Mucosa of stomach (tissue), 1 donor: ENCODE data around the gene UBE2G2.

Source experiments
- H3K27me3 ChIP-seq: one replicate; pipeline ENCODE4 v1.7.0; 2013; ENCODE audit warnings: mild to moderate bottlenecking, low read length; ENCODE audit not compliant: control insufficient read depth, insufficient read depth
- H3K36me3 ChIP-seq: one replicate; pipeline ENCODE4 v1.7.0; 2013; ENCODE audit warnings: low read length; ENCODE audit not compliant: control insufficient read depth, insufficient read depth
- H3K4me1 ChIP-seq: one replicate; pipeline ENCODE4 v1.7.0; 2013; ENCODE audit warnings: mild to moderate bottlenecking, low read length; ENCODE audit not compliant: control insufficient read depth, insufficient read depth
- H3K4me3 ChIP-seq: one replicate; pipeline ENCODE4 v1.7.0; 2013; ENCODE audit warnings: low read length
- H3K9ac ChIP-seq: one replicate; pipeline ENCODE4 v1.7.0; 2013; ENCODE audit warnings: mild to moderate bottlenecking, low read length, moderate library complexity
- H3K9me3 ChIP-seq: one replicate; pipeline ENCODE4 v1.7.0; 2013; ENCODE audit warnings: mild to moderate bottlenecking, low read length, moderate library complexity; ENCODE audit not compliant: control insufficient read depth
- donor health status: Pancreatic carcinoma.

UBE2G2 gene

GRCh38 chr21:44805226-44805625, 3.6 kb upstream of the UBE2G2 start:
- Histone ChIP-seq H3K4me3 (no peak overlapping the region), H3K27me3 (no peaks in the 10 kb centered on the region), H3K9ac (no peak overlapping the region), H3K4me1 (peaks cover 7% of the 10 kb centered on the region), H3K36me3 (no peaks in the 10 kb centered on the region), H3K9me3 (no peaks in the 10 kb centered on the region)

- H3K9ac ChIP-seq, result no peak overlapping the region
Observed at GRCh38 chr21:44804762-44805161, 3.1 kb upstream of the UBE2G2 start.

GRCh38 chr21:44803651-44804050, 2.0 kb upstream of the UBE2G2 start:
- Histone ChIP-seq H3K9me3 (no peaks in the 10 kb centered on the region), H3K9ac (no peak overlapping the region), H3K36me3 (no peaks in the 10 kb centered on the region), H3K4me3 (no peak overlapping the region), H3K27me3 (no peaks in the 10 kb centered on the region), H3K4me1 (peaks cover 12% of the 10 kb centered on the region)

More at GRCh38 chr21:44804762-44805161, 3.1 kb upstream of the UBE2G2 start:
- no peaks in the 10 kb centered on the region for H3K36me3 ChIP-seq
- no peak overlapping the region for H3K4me3 ChIP-seq
- H3K4me1 ChIP-seq, result peaks cover 11% of the 10 kb centered on the region
- H3K9me3 ChIP-seq, result no peaks in the 10 kb centered on the region
- H3K27me3 ChIP-seq, result no peaks in the 10 kb centered on the region

- Histone ChIP-seq H3K4me3 (peak overlapping the region; percentile 20), H3K9ac (peak overlapping the region; percentile 76), H3K9me3 (no peaks in the 10 kb centered on the region), H3K27me3 (no peaks in the 10 kb centered on the region), H3K36me3 (no peaks in the 10 kb centered on the region), H3K4me1 (peaks cover 12% of the 10 kb centered on the region)
Observed at GRCh38 chr21:44802396-44803153, 955 bp upstream of the UBE2G2 start.

- H3K9me3 ChIP-seq, result no peaks in the 10 kb centered on the region
- no peaks in the 10 kb centered on the region for H3K36me3 ChIP-seq
- peaks cover 12% of the 10 kb centered on the region for H3K4me1 ChIP-seq
- H3K9ac ChIP-seq, result peak overlapping the region; percentile 76
- H3K27me3 ChIP-seq, result no peaks in the 10 kb centered on the region
- peak overlapping the region; percentile 20 for H3K4me3 ChIP-seq
Observed at GRCh38 chr21:44800971-44801467, 601 bp downstream of the UBE2G2 start.

- Histone ChIP-seq H3K4me1 (peaks cover 12% of the 10 kb centered on the region), H3K4me3 (no peak overlapping the region), H3K27me3 (no peaks in the 10 kb centered on the region), H3K36me3 (no peaks in the 10 kb centered on the region), H3K9ac (no peak overlapping the region), H3K9me3 (no peaks in the 10 kb centered on the region)
Observed at GRCh38 chr21:44800103-44800502, 1.5 kb downstream of the UBE2G2 start.

- Histone ChIP-seq H3K9ac (no peak overlapping the region), H3K27me3 (no peaks in the 10 kb centered on the region), H3K4me1 (peaks cover 12% of the 10 kb centered on the region), H3K9me3 (no peaks in the 10 kb centered on the region), H3K36me3 (no peaks in the 10 kb centered on the region), H3K4me3 (no peak overlapping the region)
Observed at GRCh38 chr21:44799646-44800045, 2.0 kb downstream of the UBE2G2 start.

GRCh38 chr21:44797775-44798174, 3.8 kb downstream of the UBE2G2 start:
- Histone ChIP-seq H3K4me1 (peaks cover 25% of the 10 kb centered on the region), H3K27me3 (no peaks in the 10 kb centered on the region), H3K9me3 (no peaks in the 10 kb centered on the region), H3K36me3 (no peaks in the 10 kb centered on the region), H3K4me3 (no peak overlapping the region), H3K9ac (no peak overlapping the region)

- H3K9me3 ChIP-seq, result no peaks in the 10 kb centered on the region
- no peaks in the 10 kb centered on the region for H3K27me3 ChIP-seq
- no peak overlapping the region for H3K4me3 ChIP-seq
- no peaks in the 10 kb centered on the region for H3K36me3 ChIP-seq
- peaks cover 19% of the 10 kb centered on the region for H3K4me1 ChIP-seq
- no peak overlapping the region for H3K9ac ChIP-seq
Observed at GRCh38 chr21:44795342-44795741, 6.3 kb downstream of the UBE2G2 start.

- Histone ChIP-seq H3K4me1 (peaks cover 13% of the 10 kb centered on the region), H3K27me3 (no peaks in the 10 kb centered on the region), H3K9ac (no peak overlapping the region), H3K9me3 (no peaks in the 10 kb centered on the region), H3K4me3 (no peak overlapping the region), H3K36me3 (no peaks in the 10 kb centered on the region)
Observed at GRCh38 chr21:44793592-44794374, 7.8 kb downstream of the UBE2G2 start.

- H3K9me3 ChIP-seq, result no peaks in the 10 kb centered on the region
- H3K9ac ChIP-seq, result no peak overlapping the region
- H3K27me3 ChIP-seq, result no peaks in the 10 kb centered on the region
- H3K4me3 ChIP-seq, result no peak overlapping the region
- no peaks in the 10 kb centered on the region for H3K36me3 ChIP-seq
- H3K4me1 ChIP-seq, result peaks cover 13% of the 10 kb centered on the region
Observed at GRCh38 chr21:44792702-44793591, 8.7 kb downstream of the UBE2G2 start.
